B cell (primary cell): ENCODE data around the gene NDUFV2. TPM values are rescaled to one million over a fixed set of nuclear protein-coding genes. Genes with fewer than 3 reads are reported as not detected.

Source experiments
- ATAC-seq: fragments of 200-7000 bp; cut with Tn5 transposase; one replicate; pipeline ENCODE4 v1.10.0; 2021; ENCODE audit warnings: low read depth, mild to moderate bottlenecking, moderate number of reproducible peaks, moderate library complexity
- CTCF ChIA-PET: fragments of 350-600 bp; sonication (Branson Sonifier 250); formaldehyde crosslinking; loops from one replicate; lab custom pipeline; 2021; ENCODE audit warnings: antibody characterized with exemption, inconsistent platforms; lab: Charles Lee
- POLR2A ChIA-PET: fragments of 350-600 bp; sonication (Branson Sonifier 250); formaldehyde crosslinking; loops from one replicate; lab custom pipeline; 2021; ENCODE audit warnings: antibody characterized with exemption; lab: Charles Lee
- DNase-seq: peaks from one replicate; pipeline ENCODE4 v3.0.0; 2013
- H2AFZ ChIP-seq: 2 replicates; pipeline ENCODE4 v1.6.1; 2012; ENCODE audit warnings: mild to moderate bottlenecking, low read depth, low read length; ENCODE audit not compliant: insufficient read depth, poor library complexity, severe bottlenecking
- H3K27ac ChIP-seq, 2 donors: 1 replicate in 1 of 2; 2 replicates in 1 of 2; pipeline ENCODE4 v1.5.1; 2012 to 2013; ENCODE audit warnings: low read length in 2 of 2, mild to moderate bottlenecking in 2 of 2, moderate library complexity in 1 of 2
- H3K27me3 ChIP-seq, 4 experiments: fragments of 200-600 bp in 1 of 4; sonication (generic) in 1 of 4; replicated peaks in 1 of 4; 1 replicate in 2 of 4; 2 replicates in 2 of 4; pipeline versions ENCODE4 v1.6.1 to v1.7.0; 2013 to 2016; ENCODE audit warnings: low read length in 3 of 4, mild to moderate bottlenecking in 2 of 4, mixed read lengths in 1 of 4, moderate library complexity in 1 of 4; ENCODE audit not compliant: insufficient read depth in 4 of 4, control insufficient read depth in 3 of 4; ENCODE audit errors: control extremely low read depth in 1 of 4
- H3K36me3 ChIP-seq, 2 experiments: replicated peaks in 1 of 2; 1 replicate in 1 of 2; 2 replicates in 1 of 2; pipeline versions ENCODE4 v1.6.1 to v1.7.1; 2013; ENCODE audit warnings: low read length in 1 of 2; ENCODE audit not compliant: insufficient read depth in 2 of 2, control insufficient read depth in 1 of 2; ENCODE audit errors: control extremely low read depth in 1 of 2, extremely low read depth in 1 of 2
- H3K4me1 ChIP-seq, 2 donors: fragments of 200-600 bp in 1 of 2; sonication (generic) in 1 of 2; 1 replicate in 1 of 2; 2 replicates in 1 of 2; pipeline versions ENCODE4 v1.5.1 to v1.6.1; 2013 to 2017; ENCODE audit warnings: low read length in 2 of 2; ENCODE audit not compliant: control insufficient read depth in 2 of 2, insufficient read depth in 2 of 2
- H3K4me2 ChIP-seq: replicated peaks from 2 replicates; pipeline ENCODE3; 2012; ENCODE audit warnings: mild to moderate bottlenecking, low read depth, low read length; ENCODE audit not compliant: poor library complexity, severe bottlenecking
- H3K4me3 ChIP-seq, 5 experiments: fragments of 200-600 bp in 1 of 5; sonication (generic) in 1 of 5; 1 replicate in 3 of 5; 2 replicates in 2 of 5; pipeline versions ENCODE4 v1.5.1 to v1.7.0; 2011 to 2016; ENCODE audit warnings: low read length in 4 of 5, mild to moderate bottlenecking in 4 of 5, low read depth in 2 of 5, control low read depth in 1 of 5, moderate library complexity in 1 of 5; ENCODE audit not compliant: insufficient read depth in 1 of 5; ENCODE audit errors: control extremely low read depth in 1 of 5, extremely low read depth in 1 of 5
- H3K79me2 ChIP-seq: fragments of 200-600 bp; sonication (generic); one replicate; pipeline ENCODE4 v1.6.0; 2016; ENCODE audit warnings: low read length; ENCODE audit not compliant: control insufficient read depth, insufficient read depth
- H3K9ac ChIP-seq: fragments of 200-600 bp; sonication (generic); 2 replicates; pipeline ENCODE4 v1.6.1; 2017; ENCODE audit warnings: mild to moderate bottlenecking, low read length, moderate library complexity
- H3K9me3 ChIP-seq, 3 donors: one replicate each; pipeline versions ENCODE4 v1.6.1 to v1.7.1; 2013; ENCODE audit warnings: low read length in 2 of 3; ENCODE audit not compliant: control insufficient read depth in 2 of 3, insufficient read depth in 1 of 3; ENCODE audit errors: control extremely low read depth in 1 of 3
- H4K20me1 ChIP-seq: 2 replicates; pipeline ENCODE4 v1.6.0; 2012; ENCODE audit warnings: mild to moderate bottlenecking, low read length; ENCODE audit not compliant: insufficient read depth, control insufficient read depth, poor library complexity, severe bottlenecking
- H3K27ac Mint-ChIP-seq: one replicate; pipeline ENCODE4 v1.8.0; 2021; ENCODE audit warnings: mixed read lengths
- H3K27me3 Mint-ChIP-seq: one replicate; pipeline ENCODE4 v1.8.0; 2021; ENCODE audit warnings: mixed read lengths
- H3K4me1 Mint-ChIP-seq: one replicate; pipeline ENCODE4 v1.8.0; 2021; ENCODE audit warnings: mixed read lengths
- H3K4me3 Mint-ChIP-seq: one replicate; pipeline ENCODE4 v1.8.0; 2021; ENCODE audit warnings: mixed read lengths
- H3K9me3 Mint-ChIP-seq: one replicate; pipeline ENCODE4 v1.8.0; 2022; ENCODE audit warnings: mixed read lengths; ENCODE audit not compliant: insufficient read depth
- EZH2 ChIP-seq: IDR thresholded peaks from 2 replicates; pipeline ENCODE4 v1.6.1; 2012; ENCODE audit warnings: borderline replicate concordance, low read depth, mild to moderate bottlenecking, moderate library complexity, low read length; ENCODE audit not compliant: insufficient read depth, poor library complexity, severe bottlenecking
- WGBS: methylation state at CpG from one replicate; pipeline ENCODE4 v1.1.5; 2013; ENCODE audit warnings: missing lambda C conversion rate; ENCODE audit not compliant: insufficient coverage; 5-methylcytosine and 5-hydroxymethylcytosine counted together
- intact Hi-C: fragments of 100-400 bp; cut with micrococcal nuclease; formaldehyde crosslinking; loops from one replicate; pipeline ENCODE4 v1.10.0; 2022
- polyA plus RNA-seq: library from polyadenylated mRNA; depleted of rRNA; stranded (reverse); fragments of >200 nt; gene quantifications from 2 replicates; pipeline ENCODE4 v1.2.3, GENCODE V29; 2012
- total RNA-seq, 2 donors: library from RNA; stranded (reverse); fragments of 120-200 nt in 1 of 2; gene quantifications; 1 replicate in 1 of 2; 2 replicates in 1 of 2; pipeline versions ENCODE4 v1.2.3 to v1.2.4, GENCODE V29; 2013 to 2022
- TF ChIP-seq, protein P1 (sequence below): fragments of 200-600 bp; IDR thresholded peaks from one replicate; pipeline ENCODE4 v1.8.0; 2022; ENCODE audit warnings: antibody characterized with exemption, mild to moderate bottlenecking

NDUFV2 gene
- total and polyA plus RNA-seq, 2 donors (not counting 1 experiment from before 2014, with no cell fraction given): 44.4 to 137 TPM

DNA sequence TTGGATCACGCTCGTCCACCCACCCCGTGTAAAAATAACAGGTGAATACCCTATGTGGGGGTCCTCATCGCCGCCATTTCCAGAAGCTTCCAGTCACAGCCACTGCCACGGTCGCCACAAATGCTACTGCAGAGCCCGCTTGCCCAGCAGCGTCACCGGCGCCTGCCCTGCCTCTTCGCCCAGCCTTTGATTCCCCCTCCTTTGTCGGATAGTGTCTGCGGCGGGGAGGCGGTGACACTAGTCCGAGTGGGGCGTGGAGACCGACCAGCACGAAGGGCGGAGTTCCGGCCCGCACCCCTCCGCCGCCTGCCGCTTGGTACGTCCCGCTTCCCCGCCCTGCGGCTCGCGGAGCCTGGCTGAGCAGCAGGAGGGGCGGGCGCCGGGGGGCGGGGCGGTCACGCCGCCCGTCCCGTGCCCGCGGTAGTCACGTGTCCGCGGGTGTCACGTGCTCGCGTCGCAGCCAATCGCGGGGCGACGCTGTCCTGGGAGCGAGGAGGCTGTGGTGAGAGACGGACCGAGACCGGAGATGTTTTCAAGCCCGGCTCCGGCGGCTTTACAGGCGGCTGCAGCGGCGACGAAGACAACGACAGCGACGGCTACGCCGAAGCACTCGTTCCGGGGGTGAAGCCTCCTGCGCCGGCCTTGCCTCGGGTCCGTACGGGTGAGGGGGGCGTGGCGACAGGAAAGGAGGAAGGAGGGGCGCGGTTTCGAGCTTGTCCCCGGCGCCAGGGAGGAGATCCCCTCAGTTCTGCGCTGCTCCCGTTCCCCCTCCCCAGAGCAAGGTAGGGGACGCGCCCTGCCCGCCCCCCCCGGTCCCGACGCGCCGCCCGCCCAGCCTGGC lies 34.0 kb downstream of the NDUFV2 start, which contains the start of gene ANKRD12:
TSS of gene ANKRD12 (plus strand) at position 467 of the 841 bp plus-strand sequence. CDS start 45,652 bp downstream, outside the sequence.
- Histone ChIP-seq H2AFZ (peak within 1 kb of the TSS; percentile 86), H3K79me2 (peaks cover 36% of the 10 kb centered on the region), H3K4me2 (peak within 1 kb of the TSS; percentile 85), H3K27ac (peak within 1 kb of the TSS; percentile 97 to 99), H3K9ac (peak within 1 kb of the TSS; percentile 94), H3K9me3 (no peaks in the 10 kb centered on the region), H3K27me3 (no peaks in the 10 kb centered on the region), H4K20me1 (peaks cover 18% of the 10 kb centered on the region), H3K36me3 (peaks cover 6 to 18% of the 10 kb centered on the region in 2 experiments), H3K4me1 (peaks cover 41 to 44% of the 10 kb centered on the region in 2 donors), H3K4me3 (peak within 1 kb of the TSS; percentile 66 to 98 (median 89))
- ChIA-PET POLR2A (interaction anchor here (0.6 to 4.8 kb wide), 22 partner anchors 8 to 341 kb away, joined by 3 to 59 read pairs (median 5); partner anchors contain the start of genes NDUFV2 and TWSG1), CTCF (interaction anchor here (0.6 to 4.7 kb wide), 12 partner anchors 10 to 64 kb away, joined by 3 to 23 read pairs (median 6); no protein-coding TSS in a partner anchor)
- under 1% methylated on average over 95 of the region's 95 CpGs for WGBS
- ATAC-seq: peak; percentile 73
- intact Hi-C loops: loop anchor here (1.0 kb wide), 4 partner anchors 19 to 198 kb away; partner anchors contain the start of genes NDUFV2 and TWSG1
- peak within 1 kb of the TSS; percentile 99 for H3K4me3 Mint-ChIP-seq
- H3K4me1 Mint-ChIP-seq: peaks cover 53% of the 10 kb centered on the region
- no peak for TF ChIP-seq EZH2
- TF ChIP-seq, protein P1, sequence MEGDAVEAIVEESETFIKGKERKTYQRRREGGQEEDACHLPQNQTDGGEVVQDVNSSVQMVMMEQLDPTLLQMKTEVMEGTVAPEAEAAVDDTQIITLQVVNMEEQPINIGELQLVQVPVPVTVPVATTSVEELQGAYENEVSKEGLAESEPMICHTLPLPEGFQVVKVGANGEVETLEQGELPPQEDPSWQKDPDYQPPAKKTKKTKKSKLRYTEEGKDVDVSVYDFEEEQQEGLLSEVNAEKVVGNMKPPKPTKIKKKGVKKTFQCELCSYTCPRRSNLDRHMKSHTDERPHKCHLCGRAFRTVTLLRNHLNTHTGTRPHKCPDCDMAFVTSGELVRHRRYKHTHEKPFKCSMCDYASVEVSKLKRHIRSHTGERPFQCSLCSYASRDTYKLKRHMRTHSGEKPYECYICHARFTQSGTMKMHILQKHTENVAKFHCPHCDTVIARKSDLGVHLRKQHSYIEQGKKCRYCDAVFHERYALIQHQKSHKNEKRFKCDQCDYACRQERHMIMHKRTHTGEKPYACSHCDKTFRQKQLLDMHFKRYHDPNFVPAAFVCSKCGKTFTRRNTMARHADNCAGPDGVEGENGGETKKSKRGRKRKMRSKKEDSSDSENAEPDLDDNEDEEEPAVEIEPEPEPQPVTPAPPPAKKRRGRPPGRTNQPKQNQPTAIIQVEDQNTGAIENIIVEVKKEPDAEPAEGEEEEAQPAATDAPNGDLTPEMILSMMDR: no peak
- peak within 1 kb of the TSS; percentile 99 for H3K27ac Mint-ChIP-seq
- H3K27me3 Mint-ChIP-seq: no peaks in the 10 kb centered on the region
- H3K9me3 Mint-ChIP-seq: no peaks in the 10 kb centered on the region
- DNase-seq: peak; percentile 99
